Pancreas (tissue), 10 donors: ENCODE data around the gene CLDN5. TPM values are rescaled to one million over a fixed set of nuclear protein-coding genes. Genes with fewer than 3 reads are reported as not detected.
"Not testable (repeated sequence)": the region's sequence is repeated elsewhere in the genome, so short reads cannot be mapped to it uniquely, and the experiment has no call there.

Source experiments
- ATAC-seq, 4 donors: fragments of 200-7000 bp; cut with Tn5 transposase; one replicate each; pipeline versions ENCODE4 v1.8.0 to v1.9.1; 2020; ENCODE audit warnings: mild to moderate bottlenecking in 4 of 4, moderate library complexity in 4 of 4
- DNase-seq, 6 donors: peaks; one replicate each; pipeline ENCODE4 v3.0.0-alpha.2; 2020
- FAIRE-seq: peaks from 2 replicates; lab custom pipeline; 2012; peaks lifted over from hg19 to GRCh38; lab: Jason Lieb, UNC
- H3K27ac ChIP-seq, 4 donors: fragments of 200-600 bp; sonication (generic); 1 replicate in 3 of 4; 2 replicates in 1 of 4; pipeline versions ENCODE4 v1.5.0 to v1.8.0; 2020
- H3K27me3 ChIP-seq, 4 donors: fragments of 200-600 bp; one replicate each; pipeline ENCODE4 v1.8.0; 2021
- H3K36me3 ChIP-seq, 3 donors: fragments of 200-600 bp; sonication (generic) in 1 of 3; one replicate each; pipeline versions ENCODE4 v1.5.0 to v1.8.0; 2020 to 2021
- H3K4me1 ChIP-seq, 3 donors: fragments of 200-600 bp; one replicate each; pipeline ENCODE4 v1.8.0; 2021
- H3K4me3 ChIP-seq, 4 donors: fragments of 200-600 bp; sonication (generic) in 2 of 4; one replicate each; pipeline versions ENCODE4 v1.5.0 to v1.8.0; 2020 to 2021
- H3K9me3 ChIP-seq, 4 donors: fragments of 200-600 bp; one replicate each; pipeline ENCODE4 v1.8.0; 2021
- WGBS, 2 donors: extraction: QIAGEN DNeasy Blood & Tissue Kit; methylation state at CpG; one replicate each; pipeline ENCODE4 v1.1.7; 2013; 5-methylcytosine and 5-hydroxymethylcytosine counted together
- intact Hi-C, 3 donors: fragments of 100-400 bp; cut with DNase I; formaldehyde crosslinking; loops; one replicate each; pipeline versions ENCODE4 v1.11.1 to v1.14.2; 2022
- polyA plus RNA-seq, 2 donors: library from polyadenylated mRNA; stranded (reverse); fragments of 200-250 nt; gene quantifications; one replicate each; pipeline ENCODE4 v1.2.3, GENCODE V29; 2013
- total RNA-seq, 6 donors: library from RNA; stranded (reverse); fragmentation: NEBNext Ultra II Directional in 4 of 6; extraction: Animal tissue kit (Norgen Biotek cat#: 25700) in 4 of 6; gene quantifications; one replicate each; pipeline versions ENCODE4 v1.2.1 to v1.2.4, GENCODE V29; 2021 to 2023
- TF ChIP-seq, protein P1 (sequence below), 4 donors: fragments of 200-600 bp; sonication (generic) in 3 of 4; IDR thresholded peaks; one replicate each; pipeline versions ENCODE4 v1.5.0 to v1.8.0; 2021; ENCODE audit warnings: antibody characterized with exemption in 4 of 4
- donor health status: healthy with polysubstance abuse.
- donor health status: DM: no; HTN: no; CAD: no; lungs with moderate emphysema.
- donor health status: DM: no; HTN: no; CAD: no.
- donor health status: control.
- donor health status: control.
- donor health status: Bipolar disorder and iron deficiency.
- donor health status: DM: yes; HTN: yes; CAD: no.
- donor health status: DM: no; HTN: no; CAD: no.
- donor health status: DM: no; HTN: no; CAD: no.
- donor health status: DM: yes; HTN: yes; CAD: no.

CLDN5 gene
- total and polyA plus RNA-seq, 8 donors = 3.5 to 47.3 (median 7.1) TPM

DNA sequence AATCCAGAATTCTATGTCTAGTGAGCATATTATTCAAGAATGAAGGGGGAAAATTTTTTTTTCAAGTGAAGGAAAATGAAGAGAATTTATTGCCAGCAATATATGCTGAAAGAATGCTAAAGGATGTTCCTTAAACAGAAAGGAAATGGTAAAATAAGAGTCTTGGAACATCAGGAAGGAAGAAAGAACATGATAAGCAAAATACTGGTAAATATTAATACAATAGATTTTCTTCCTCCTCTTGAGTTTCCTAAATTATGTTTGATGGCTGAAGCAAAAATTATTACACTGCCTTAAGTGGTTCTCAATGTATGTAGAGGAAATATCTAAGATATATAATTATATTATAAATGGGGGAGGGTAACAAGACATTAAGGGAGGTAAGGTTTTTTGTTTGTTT, 9.6 kb upstream of the CLDN5 start:
- H3K9me3 ChIP-seq = no peaks in the 10 kb centered on the region
- H3K4me3 ChIP-seq = no peak overlapping the region
- H3K4me1 ChIP-seq = no peaks in the 10 kb centered on the region
- TF ChIP-seq, protein P1, sequence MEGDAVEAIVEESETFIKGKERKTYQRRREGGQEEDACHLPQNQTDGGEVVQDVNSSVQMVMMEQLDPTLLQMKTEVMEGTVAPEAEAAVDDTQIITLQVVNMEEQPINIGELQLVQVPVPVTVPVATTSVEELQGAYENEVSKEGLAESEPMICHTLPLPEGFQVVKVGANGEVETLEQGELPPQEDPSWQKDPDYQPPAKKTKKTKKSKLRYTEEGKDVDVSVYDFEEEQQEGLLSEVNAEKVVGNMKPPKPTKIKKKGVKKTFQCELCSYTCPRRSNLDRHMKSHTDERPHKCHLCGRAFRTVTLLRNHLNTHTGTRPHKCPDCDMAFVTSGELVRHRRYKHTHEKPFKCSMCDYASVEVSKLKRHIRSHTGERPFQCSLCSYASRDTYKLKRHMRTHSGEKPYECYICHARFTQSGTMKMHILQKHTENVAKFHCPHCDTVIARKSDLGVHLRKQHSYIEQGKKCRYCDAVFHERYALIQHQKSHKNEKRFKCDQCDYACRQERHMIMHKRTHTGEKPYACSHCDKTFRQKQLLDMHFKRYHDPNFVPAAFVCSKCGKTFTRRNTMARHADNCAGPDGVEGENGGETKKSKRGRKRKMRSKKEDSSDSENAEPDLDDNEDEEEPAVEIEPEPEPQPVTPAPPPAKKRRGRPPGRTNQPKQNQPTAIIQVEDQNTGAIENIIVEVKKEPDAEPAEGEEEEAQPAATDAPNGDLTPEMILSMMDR (IDR thresholded peaks at IDR 0.05) = no peak
- no peak for ATAC-seq
- no peak for DNase-seq
- FAIRE-seq = no peak
- no peaks in the 10 kb centered on the region for H3K27me3 ChIP-seq
- no peaks in the 10 kb centered on the region for H3K36me3 ChIP-seq
- no peak overlapping the region for H3K27ac ChIP-seq
- intact Hi-C loops = no loop called here

DNA sequence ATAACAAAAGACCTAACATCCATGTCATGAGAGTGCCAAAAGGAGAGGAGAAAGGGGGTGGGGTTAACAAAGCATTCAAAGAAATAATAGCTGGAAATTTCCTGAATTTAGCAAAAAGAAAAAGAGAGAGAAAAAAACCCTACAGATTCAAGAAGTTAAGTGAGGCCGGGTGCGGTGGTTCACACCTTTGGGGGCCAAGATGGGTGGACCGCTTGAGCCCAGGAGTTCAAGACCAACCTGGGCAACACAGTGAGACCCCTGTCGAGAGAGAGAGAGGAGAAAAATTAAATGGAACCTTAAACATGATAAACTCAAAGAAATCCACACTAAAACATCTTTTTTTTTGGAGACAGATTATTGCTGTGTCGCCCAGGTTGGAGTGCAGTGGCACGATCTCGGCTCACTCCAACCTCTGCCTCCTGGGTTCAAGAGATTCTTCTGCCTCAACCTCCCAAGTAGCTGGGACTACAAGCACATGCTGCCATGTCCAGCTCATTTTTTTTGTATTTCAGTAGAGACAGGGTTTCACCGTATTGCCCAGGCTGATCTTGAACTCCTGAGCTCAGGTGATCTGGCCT, 8.9 kb upstream of the CLDN5 start:
- Histone ChIP-seq H3K36me3 (no peaks in the 10 kb centered on the region), H3K4me3 (no peak overlapping the region), H3K9me3 (no peaks in the 10 kb centered on the region), H3K27ac (no peak overlapping the region), H3K4me1 (no peaks in the 10 kb centered on the region), H3K27me3 (no peaks in the 10 kb centered on the region)
- TF ChIP-seq, protein P1 (IDR thresholded peaks at IDR 0.05) = no peak
- ATAC-seq (no peak), DNase-seq (no peak), FAIRE-seq (no peak)
- 79 to 84% methylated on average over 8 of the region's 8 CpGs for WGBS, 2 donors
- intact Hi-C loops = no loop called here

DNA sequence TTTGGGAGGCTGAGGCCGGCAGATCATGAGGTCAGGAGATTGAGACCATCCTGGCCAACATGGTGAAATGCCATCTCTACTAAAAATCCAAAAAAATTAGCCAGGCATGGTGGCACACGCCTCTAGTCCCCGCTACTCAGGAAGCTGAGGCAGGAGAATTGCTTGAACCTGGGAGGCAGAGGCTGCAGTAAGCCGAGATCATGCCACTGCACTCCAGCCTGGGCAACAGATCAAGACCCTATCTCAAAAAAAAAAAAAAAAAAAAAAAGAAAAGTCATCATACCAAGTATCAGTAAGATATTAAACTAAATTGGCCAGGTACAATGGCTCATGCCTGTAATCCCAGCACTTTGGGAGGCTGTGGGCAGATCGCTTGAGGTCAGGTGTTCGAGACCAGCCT, 7.1 kb upstream of the CLDN5 start:
- ATAC-seq, intact Hi-C loops, H3K9me3 ChIP-seq, H3K4me1 ChIP-seq, H3K27me3 ChIP-seq, H3K4me3 ChIP-seq, DNase-seq, FAIRE-seq, H3K36me3 ChIP-seq, H3K27ac ChIP-seq: not testable (repeated sequence)
- 75 to 91% methylated on average over 6 of the region's 6 CpGs for WGBS, 2 donors

GRCh38 chr22:19530751-19531150, 6.5 kb upstream of the CLDN5 start:
- no peak for ATAC-seq

GRCh38 chr22:19529811-19530210, 5.6 kb upstream of the CLDN5 start:
- Histone ChIP-seq H3K27ac (no peak overlapping the region), H3K4me3 (no peak overlapping the region), H3K4me1 (no peaks in the 10 kb centered on the region), H3K27me3 (peaks cover 0 to 6% (median 2%) of the 10 kb centered on the region in 4 donors), H3K36me3 (no peaks in the 10 kb centered on the region), H3K9me3 (no peaks in the 10 kb centered on the region)
- FAIRE-seq = no peak
- TF ChIP-seq, protein P1 (IDR thresholded peaks at IDR 0.05) = no peak
- DNase-seq = no peak
- 69 to 80% methylated on average over 4 of the region's 4 CpGs for WGBS, 2 donors
- no peak for ATAC-seq
- intact Hi-C loops = no loop called here

More at GRCh38 chr22:19530751-19531150, 6.5 kb upstream of the CLDN5 start:
- no peaks in the 10 kb centered on the region for H3K36me3 ChIP-seq
- intact Hi-C loops = no loop called here
- WGBS, 2 donors = 33 to 40% methylated on average over 3 of the region's 3 CpGs
- TF ChIP-seq, protein P1 (IDR thresholded peaks at IDR 0.05) = no peak
- no peaks in the 10 kb centered on the region for H3K27me3 ChIP-seq
- no peak for FAIRE-seq
- H3K27ac ChIP-seq = no peak overlapping the region
- H3K9me3 ChIP-seq = no peaks in the 10 kb centered on the region
- no peak overlapping the region for H3K4me3 ChIP-seq
- H3K4me1 ChIP-seq = no peaks in the 10 kb centered on the region
- DNase-seq = no peak
